HepG2 (cell line): Measurements from ENCODE around the gene ENTPD2. TPM values are rescaled to one million over a fixed set of nuclear protein-coding genes. Genes with fewer than 3 reads are reported as not detected.
A peak's percentile ranks its signal among the peaks of the same experiment; 100 is the strongest.

Source experiments
- CTCF ChIP-seq: sonication (generic); formaldehyde crosslinking; IDR thresholded peaks from 2 replicates; pipeline ENCODE4 v1.5.0; 2020; ENCODE audit warnings: mild to moderate bottlenecking, missing genetic modification reagents, moderate library complexity
- DNMT1 ChIP-seq: sonication (generic); formaldehyde crosslinking; IDR thresholded peaks from 2 replicates; pipeline ENCODE4 v1.5.1; 2020; ENCODE audit warnings: mild to moderate bottlenecking, missing genetic modification reagents
- HMGXB3 ChIP-seq: sonication (generic); formaldehyde crosslinking; IDR thresholded peaks from 2 replicates; pipeline ENCODE4 v1.4.0; 2020; ENCODE audit warnings: missing genetic modification reagents, borderline replicate concordance
- KDM3A ChIP-seq: IDR thresholded peaks from 2 replicates; pipeline ENCODE4 v1.6.1; 2018; ENCODE audit warnings: low read depth, missing compliant biosample characterization
- MAFG ChIP-seq: sonication (generic); formaldehyde crosslinking; IDR thresholded peaks from 2 replicates; pipeline ENCODE4 v1.5.1; 2020; ENCODE audit warnings: mild to moderate bottlenecking, missing genetic modification reagents
- NCOA2 ChIP-seq: sonication (generic); formaldehyde crosslinking; IDR thresholded peaks from 2 replicates; pipeline ENCODE4 v1.8.0; 2022; ENCODE audit warnings: inconsistent platforms
- NR0B2 ChIP-seq: sonication (generic); formaldehyde crosslinking; IDR thresholded peaks from 2 replicates; pipeline ENCODE4 v1.4.0; 2020; ENCODE audit warnings: mild to moderate bottlenecking, missing genetic modification reagents
- SMYD3 ChIP-seq: sonication (generic); formaldehyde crosslinking; IDR thresholded peaks from 2 replicates; pipeline ENCODE4 v1.8.1; 2023; ENCODE audit warnings: mild to moderate bottlenecking, missing genetic modification reagents
- SNAI1 ChIP-seq: sonication (generic); formaldehyde crosslinking; IDR thresholded peaks from 2 replicates; pipeline ENCODE4 v1.5.0; 2020; ENCODE audit warnings: mild to moderate bottlenecking, missing genetic modification reagents, borderline replicate concordance
- SOX13 ChIP-seq, 3 experiments: fragments of 450-650 bp in 1 of 3; sonication (generic) in 1 of 3; formaldehyde crosslinking in 1 of 3; IDR thresholded peaks in 2 of 3; conservative IDR thresholded peaks in 1 of 3; 2 replicates each; pipeline versions ENCODE4 v1.5.0 to v1.6.1; 2016 to 2020; ENCODE audit warnings: antibody characterized with exemption in 1 of 3, mild to moderate bottlenecking in 1 of 3, missing compliant biosample characterization in 1 of 3, missing genetic modification reagents in 1 of 3, moderate library complexity in 1 of 3
- SOX5 ChIP-seq: IDR thresholded peaks from 2 replicates; pipeline ENCODE4 v1.6.1; 2016; ENCODE audit warnings: borderline replicate concordance
- ZNF230 ChIP-seq: sonication (generic); formaldehyde crosslinking; IDR thresholded peaks from 2 replicates; pipeline ENCODE4 v1.4.0; 2020; ENCODE audit warnings: mild to moderate bottlenecking, missing genetic modification reagents
- ZNF292 ChIP-seq: sonication (generic); formaldehyde crosslinking; IDR thresholded peaks from 2 replicates; pipeline ENCODE4 v1.8.1; 2022; ENCODE audit warnings: mild to moderate bottlenecking, low read depth, missing genetic modification reagents, borderline replicate concordance
- ZNF33B ChIP-seq: sonication (generic); formaldehyde crosslinking; IDR thresholded peaks from 2 replicates; pipeline ENCODE4 v1.5.1; 2020; ENCODE audit warnings: mild to moderate bottlenecking, missing genetic modification reagents
- ZNF367 ChIP-seq: sonication (generic); formaldehyde crosslinking; IDR thresholded peaks from 2 replicates; pipeline ENCODE4 v1.4.0; 2020; ENCODE audit warnings: missing genetic modification reagents, borderline replicate concordance
- ZNF709 ChIP-seq: sonication (generic); formaldehyde crosslinking; IDR thresholded peaks from 2 replicates; pipeline ENCODE4 v1.5.0; 2020; ENCODE audit warnings: mild to moderate bottlenecking, missing genetic modification reagents
- ZNF770 ChIP-seq: sonication (generic); formaldehyde crosslinking; IDR thresholded peaks from 2 replicates; pipeline ENCODE4 v1.5.0; 2020; ENCODE audit warnings: mild to moderate bottlenecking, missing genetic modification reagents
- ZNF773 ChIP-seq: sonication (generic); formaldehyde crosslinking; IDR thresholded peaks from 2 replicates; pipeline ENCODE4 v1.4.0; 2020; ENCODE audit warnings: missing genetic modification reagents, borderline replicate concordance
- ZNF788 ChIP-seq: sonication (generic); formaldehyde crosslinking; IDR thresholded peaks from 2 replicates; pipeline ENCODE4 v1.5.0; 2020; ENCODE audit warnings: mild to moderate bottlenecking, missing genetic modification reagents, borderline replicate concordance
- polyA plus RNA-seq, 8 experiments: library from polyadenylated mRNA; depleted of rRNA in 3 of 8; stranded (reverse) in 7 of 8; unstranded in 1 of 8; fragments of >200 nt; fragmentation: Illumina TruSeq in 4 of 8; extraction: Trizol in 4 of 8; gene quantifications; 2 replicates each; pipeline versions ENCODE4 v1.2.1 to v1.2.3, GENCODE V29; 2011 to 2016; ENCODE audit warnings: low read depth in 4 of 8, missing spikeins in 1 of 8, mixed read lengths in 1 of 8; ENCODE audit not compliant: insufficient read depth in 1 of 8
- total RNA-seq, 5 experiments: library from RNA; depleted of rRNA; stranded (reverse); fragments of >200 nt; fragmentation: Illumina TruSeq; extraction: Trizol; gene quantifications; 2 replicates each; pipeline ENCODE4 v1.2.3, GENCODE V29; 2016; ENCODE audit warnings: low read depth in 1 of 5

ENTPD2 gene
- total and polyA plus RNA-seq, 2 of the 13 experiments (the other 11 are each of a cell fraction or from before 2014, with no cell fraction given): 0.95 to 3.2 TPM

- 0 out of 2 replicates have a peak, but pooled peaks have one; percentile 34 for TF ChIP-seq ZNF770
- TF ChIP-seq HMGXB3: peak; percentile 84
- TF ChIP-seq NR0B2 (CRISPR knock-in tag): 0 out of 2 replicates have a peak, but pooled peaks have one; percentile 44
- 0 out of 2 replicates have a peak, but pooled peaks have one; percentile 59 for TF ChIP-seq SMYD3 (CRISPR knock-in tag)
- TF ChIP-seq ZNF709 (CRISPR knock-in tag): 0 out of 2 replicates have a peak, but pooled peaks have one; percentile 22
- peak; percentile 73; the same call in 1 of the 2 replicates for TF ChIP-seq KDM3A (CRISPR knock-in tag)
- TF ChIP-seq SOX13 (IDR thresholded peaks at IDR 0.05): no peak
- TF ChIP-seq SOX13 (CRISPR knock-in tag; conservative IDR thresholded peaks at IDR 0.05 in 1 of 2, IDR thresholded peaks at IDR 0.05 in 1 of 2): peak in 1 of 2 experiments; percentile 54; a peak in 1 of 4 replicates
- peak; percentile 38; the same call in 1 of the 2 replicates for TF ChIP-seq ZNF367
- peak; percentile 93 for TF ChIP-seq CTCF (CRISPR knock-in tag)
- 0 out of 2 replicates have a peak, but pooled peaks have one; percentile 19 for TF ChIP-seq MAFG
- no peak for TF ChIP-seq DNMT1 (CRISPR knock-in tag)
- TF ChIP-seq SOX5: peak; percentile 29; the same call in 1 of the 2 replicates
- TF ChIP-seq SNAI1 (CRISPR knock-in tag): no peak
- TF ChIP-seq NCOA2 (CRISPR knock-in tag): peak; percentile 51; the same call in 1 of the 2 replicates
- TF ChIP-seq ZNF230: peak; percentile 78
- 0 out of 2 replicates have a peak, but pooled peaks have one; percentile 21 for TF ChIP-seq ZNF292 (CRISPR knock-in tag)
- TF ChIP-seq ZNF33B (CRISPR knock-in tag): no peak
- TF ChIP-seq ZNF773 (CRISPR knock-in tag): no peak; the same call in 1 of the 2 replicates
- TF ChIP-seq ZNF788 (CRISPR knock-in tag): peak; percentile 84; the same call in 1 of the 2 replicates
These were observed 7.6 kb downstream of the ENTPD2 start, which contains the start of gene NPDC1 (continued) for GRCh38 chr9:137046088-137046787.
